GM21825 (cell line): Measurements from ENCODE around the gene INHBB.

ENCODE experiments used
- ATAC-seq: cut with Tn5 transposase; IDR thresholded peaks from one replicate; pipeline ENCODE4 v1.9.1; 2021; ENCODE audit warnings: mild to moderate bottlenecking, moderate library complexity; ENCODE audit not compliant: unreplicated experiment

The INHBB gene

GRCh38 chr2:120394764-120395163 is 48.8 kb downstream of the INHBB start:
- no peak for ATAC-seq

GRCh38 chr2:120395221-120396012 is 49.5 kb downstream of the INHBB start:
- no peak for ATAC-seq

- ATAC-seq, result no peak
Measured at GRCh38 chr2:120396013-120396860, 50.3 kb downstream of the INHBB start.

- no peak for ATAC-seq
Measured at GRCh38 chr2:120396861-120397811, 51.2 kb downstream of the INHBB start.

GRCh38 chr2:120398051-120398995 is 52.4 kb downstream of the INHBB start:
- no peak for ATAC-seq

- no peak for ATAC-seq
Measured at GRCh38 chr2:120398996-120399888, 53.3 kb downstream of the INHBB start.

GRCh38 chr2:120399889-120400240 is 53.9 kb downstream of the INHBB start:
- no peak for ATAC-seq

GRCh38 chr2:120400551-120400950 is 54.6 kb downstream of the INHBB start:
- no peak for ATAC-seq
